Measurements from ENCODE around the gene CCS.
"Not testable (repeated sequence)": the region's sequence is repeated elsewhere in the genome, so short reads cannot be mapped to it uniquely, and the experiment has no call there.

The CCS gene

GRCh38 chr11:66592457-66593302, at the start of gene CCS, which contains the start of gene CCDC87:
Gene CCS (plus strand): TSS chr11:66593185. CDS start chr11:66593262, 77 bp downstream.
Gene CCDC87 (minus strand): TSS chr11:66593063. CDS start chr11:66593015, 48 bp downstream.
- peak; percentile 85 to 92 for DNase-seq

- DNase-seq = no peak
Measured at GRCh38 chr11:66543263-66544107, 49.5 kb upstream of the CCS start.

GRCh38 chr11:66544952-66545351, 48.0 kb upstream of the CCS start:
- not testable (repeated sequence) for DNase-seq

GRCh38 chr11:66545701-66546367, 47.2 kb upstream of the CCS start, which contains the start of gene ZDHHC24:
Gene ZDHHC24 (minus strand): TSS chr11:66546048. CDS start chr11:66546003, 45 bp downstream.
- peak; percentile 89 to 92 for DNase-seq

GRCh38 chr11:66546368-66546965, 46.5 kb upstream of the CCS start, which contains the start of gene ACTN3:
Gene ACTN3 (plus strand): TSS chr11:66546903. CDS start chr11:66546938, 35 bp downstream.
- DNase-seq = no peak

- DNase-seq = no peak
Measured at GRCh38 chr11:66546966-66547661, 45.9 kb upstream of the CCS start.

GRCh38 chr11:66547662-66548009, 45.3 kb upstream of the CCS start:
- DNase-seq = no peak

GRCh38 chr11:66548041-66548440, 44.9 kb upstream of the CCS start:
- no peak for DNase-seq

- no peak for DNase-seq
Measured at GRCh38 chr11:66548774-66549630, 44.0 kb upstream of the CCS start.

GRCh38 chr11:66549696-66550095, 43.3 kb upstream of the CCS start:
- DNase-seq = no peak

GRCh38 chr11:66550887-66551286, 42.1 kb upstream of the CCS start:
- no peak for DNase-seq

- no peak for DNase-seq
Measured at GRCh38 chr11:66554602-66555001, 38.4 kb upstream of the CCS start.

GRCh38 chr11:66555416-66555815, 37.6 kb upstream of the CCS start:
- no peak for DNase-seq

GRCh38 chr11:66556086-66556485, 36.9 kb upstream of the CCS start:
- no peak for DNase-seq

- DNase-seq = no peak
Measured at GRCh38 chr11:66557733-66558326, 35.2 kb upstream of the CCS start.

GRCh38 chr11:66559142-66559865, 33.7 kb upstream of the CCS start:
- no peak for DNase-seq

- no peak for DNase-seq
Measured at GRCh38 chr11:66559866-66560676, 32.9 kb upstream of the CCS start.

- no peak for DNase-seq
Measured at GRCh38 chr11:66561178-66561974, 31.6 kb upstream of the CCS start.
